ENCODE results near the gene RMDN2. TPM values are rescaled to one million over a fixed set of nuclear protein-coding genes. Genes with fewer than 3 reads are reported as not detected.

Gene RMDN2
- total and polyA plus RNA-seq, 10 of the 15 experiments (the other 5 are each of a cell fraction or from before 2014, with no cell fraction given), result 2.6 to 12.4 (median 9.2) TPM

DNA sequence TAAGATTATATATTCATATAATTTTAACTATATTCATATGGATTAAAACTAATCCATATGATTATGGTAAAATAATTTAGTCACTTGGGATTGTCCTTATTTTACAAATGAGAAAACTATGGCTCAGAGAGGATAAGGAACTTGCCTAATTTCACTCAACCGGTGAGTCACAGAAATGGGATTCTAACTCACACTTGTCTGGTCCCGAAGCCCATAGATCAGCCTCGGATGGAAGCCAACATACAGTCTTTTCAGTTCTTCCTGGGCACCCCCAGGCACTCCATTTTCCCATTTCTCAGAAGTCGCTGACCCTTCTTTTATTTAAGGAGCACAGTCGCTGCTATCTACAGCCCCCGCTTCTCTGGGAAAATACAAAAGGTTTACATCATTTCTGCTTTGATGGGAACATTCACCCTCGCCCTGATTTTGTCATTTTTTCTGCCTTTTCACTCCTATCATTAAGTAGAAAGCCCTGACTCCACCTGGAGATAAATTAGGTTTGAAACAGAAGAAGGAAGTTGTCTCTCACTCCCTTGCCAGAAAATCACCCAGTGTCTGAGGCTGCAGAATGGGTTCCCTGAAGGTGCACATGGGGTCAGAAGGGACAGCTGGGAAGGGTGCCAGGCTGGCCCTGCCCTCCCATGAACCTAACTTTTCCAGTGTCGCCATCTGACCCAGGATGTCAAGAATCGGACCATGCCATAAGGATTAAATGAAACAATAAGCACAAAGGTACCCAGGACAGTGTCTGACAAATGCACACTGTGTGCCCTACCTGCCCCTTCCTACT is 114.2 kb downstream of the RMDN2 start (continued):
- TF ChIP-seq, protein P1, sequence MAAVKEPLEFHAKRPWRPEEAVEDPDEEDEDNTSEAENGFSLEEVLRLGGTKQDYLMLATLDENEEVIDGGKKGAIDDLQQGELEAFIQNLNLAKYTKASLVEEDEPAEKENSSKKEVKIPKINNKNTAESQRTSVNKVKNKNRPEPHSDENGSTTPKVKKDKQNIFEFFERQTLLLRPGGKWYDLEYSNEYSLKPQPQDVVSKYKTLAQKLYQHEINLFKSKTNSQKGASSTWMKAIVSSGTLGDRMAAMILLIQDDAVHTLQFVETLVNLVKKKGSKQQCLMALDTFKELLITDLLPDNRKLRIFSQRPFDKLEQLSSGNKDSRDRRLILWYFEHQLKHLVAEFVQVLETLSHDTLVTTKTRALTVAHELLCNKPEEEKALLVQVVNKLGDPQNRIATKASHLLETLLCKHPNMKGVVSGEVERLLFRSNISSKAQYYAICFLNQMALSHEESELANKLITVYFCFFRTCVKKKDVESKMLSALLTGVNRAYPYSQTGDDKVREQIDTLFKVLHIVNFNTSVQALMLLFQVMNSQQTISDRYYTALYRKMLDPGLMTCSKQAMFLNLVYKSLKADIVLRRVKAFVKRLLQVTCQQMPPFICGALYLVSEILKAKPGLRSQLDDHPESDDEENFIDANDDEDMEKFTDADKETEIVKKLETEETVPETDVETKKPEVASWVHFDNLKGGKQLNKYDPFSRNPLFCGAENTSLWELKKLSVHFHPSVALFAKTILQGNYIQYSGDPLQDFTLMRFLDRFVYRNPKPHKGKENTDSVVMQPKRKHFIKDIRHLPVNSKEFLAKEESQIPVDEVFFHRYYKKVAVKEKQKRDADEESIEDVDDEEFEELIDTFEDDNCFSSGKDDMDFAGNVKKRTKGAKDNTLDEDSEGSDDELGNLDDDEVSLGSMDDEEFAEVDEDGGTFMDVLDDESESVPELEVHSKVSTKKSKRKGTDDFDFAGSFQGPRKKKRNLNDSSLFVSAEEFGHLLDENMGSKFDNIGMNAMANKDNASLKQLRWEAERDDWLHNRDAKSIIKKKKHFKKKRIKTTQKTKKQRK (IDR thresholded peaks at IDR 0.05; ENCODE audit: low read depth, low read length), result no peak
- TF ChIP-seq EED (IDR thresholded peaks at IDR 0.05; ENCODE audit: low read depth), result no peak
- no peak for TF ChIP-seq IKZF1 (conservative IDR thresholded peaks at IDR 0.05)
- TF ChIP-seq, protein P2, sequence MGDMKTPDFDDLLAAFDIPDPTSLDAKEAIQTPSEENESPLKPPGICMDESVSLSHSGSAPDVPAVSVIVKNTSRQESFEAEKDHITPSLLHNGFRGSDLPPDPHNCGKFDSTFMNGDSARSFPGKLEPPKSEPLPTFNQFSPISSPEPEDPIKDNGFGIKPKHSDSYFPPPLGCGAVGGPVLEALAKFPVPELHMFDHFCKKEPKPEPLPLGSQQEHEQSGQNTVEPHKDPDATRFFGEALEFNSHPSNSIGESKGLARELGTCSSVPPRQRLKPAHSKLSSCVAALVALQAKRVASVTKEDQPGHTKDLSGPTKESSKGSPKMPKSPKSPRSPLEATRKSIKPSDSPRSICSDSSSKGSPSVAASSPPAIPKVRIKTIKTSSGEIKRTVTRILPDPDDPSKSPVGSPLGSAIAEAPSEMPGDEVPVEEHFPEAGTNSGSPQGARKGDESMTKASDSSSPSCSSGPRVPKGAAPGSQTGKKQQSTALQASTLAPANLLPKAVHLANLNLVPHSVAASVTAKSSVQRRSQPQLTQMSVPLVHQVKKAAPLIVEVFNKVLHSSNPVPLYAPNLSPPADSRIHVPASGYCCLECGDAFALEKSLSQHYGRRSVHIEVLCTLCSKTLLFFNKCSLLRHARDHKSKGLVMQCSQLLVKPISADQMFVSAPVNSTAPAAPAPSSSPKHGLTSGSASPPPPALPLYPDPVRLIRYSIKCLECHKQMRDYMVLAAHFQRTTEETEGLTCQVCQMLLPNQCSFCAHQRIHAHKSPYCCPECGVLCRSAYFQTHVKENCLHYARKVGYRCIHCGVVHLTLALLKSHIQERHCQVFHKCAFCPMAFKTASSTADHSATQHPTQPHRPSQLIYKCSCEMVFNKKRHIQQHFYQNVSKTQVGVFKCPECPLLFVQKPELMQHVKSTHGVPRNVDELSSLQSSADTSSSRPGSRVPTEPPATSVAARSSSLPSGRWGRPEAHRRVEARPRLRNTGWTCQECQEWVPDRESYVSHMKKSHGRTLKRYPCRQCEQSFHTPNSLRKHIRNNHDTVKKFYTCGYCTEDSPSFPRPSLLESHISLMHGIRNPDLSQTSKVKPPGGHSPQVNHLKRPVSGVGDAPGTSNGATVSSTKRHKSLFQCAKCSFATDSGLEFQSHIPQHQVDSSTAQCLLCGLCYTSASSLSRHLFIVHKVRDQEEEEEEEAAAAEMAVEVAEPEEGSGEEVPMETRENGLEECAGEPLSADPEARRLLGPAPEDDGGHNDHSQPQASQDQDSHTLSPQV (IDR thresholded peaks at IDR 0.05), result no peak
- TF ChIP-seq, protein P3, sequence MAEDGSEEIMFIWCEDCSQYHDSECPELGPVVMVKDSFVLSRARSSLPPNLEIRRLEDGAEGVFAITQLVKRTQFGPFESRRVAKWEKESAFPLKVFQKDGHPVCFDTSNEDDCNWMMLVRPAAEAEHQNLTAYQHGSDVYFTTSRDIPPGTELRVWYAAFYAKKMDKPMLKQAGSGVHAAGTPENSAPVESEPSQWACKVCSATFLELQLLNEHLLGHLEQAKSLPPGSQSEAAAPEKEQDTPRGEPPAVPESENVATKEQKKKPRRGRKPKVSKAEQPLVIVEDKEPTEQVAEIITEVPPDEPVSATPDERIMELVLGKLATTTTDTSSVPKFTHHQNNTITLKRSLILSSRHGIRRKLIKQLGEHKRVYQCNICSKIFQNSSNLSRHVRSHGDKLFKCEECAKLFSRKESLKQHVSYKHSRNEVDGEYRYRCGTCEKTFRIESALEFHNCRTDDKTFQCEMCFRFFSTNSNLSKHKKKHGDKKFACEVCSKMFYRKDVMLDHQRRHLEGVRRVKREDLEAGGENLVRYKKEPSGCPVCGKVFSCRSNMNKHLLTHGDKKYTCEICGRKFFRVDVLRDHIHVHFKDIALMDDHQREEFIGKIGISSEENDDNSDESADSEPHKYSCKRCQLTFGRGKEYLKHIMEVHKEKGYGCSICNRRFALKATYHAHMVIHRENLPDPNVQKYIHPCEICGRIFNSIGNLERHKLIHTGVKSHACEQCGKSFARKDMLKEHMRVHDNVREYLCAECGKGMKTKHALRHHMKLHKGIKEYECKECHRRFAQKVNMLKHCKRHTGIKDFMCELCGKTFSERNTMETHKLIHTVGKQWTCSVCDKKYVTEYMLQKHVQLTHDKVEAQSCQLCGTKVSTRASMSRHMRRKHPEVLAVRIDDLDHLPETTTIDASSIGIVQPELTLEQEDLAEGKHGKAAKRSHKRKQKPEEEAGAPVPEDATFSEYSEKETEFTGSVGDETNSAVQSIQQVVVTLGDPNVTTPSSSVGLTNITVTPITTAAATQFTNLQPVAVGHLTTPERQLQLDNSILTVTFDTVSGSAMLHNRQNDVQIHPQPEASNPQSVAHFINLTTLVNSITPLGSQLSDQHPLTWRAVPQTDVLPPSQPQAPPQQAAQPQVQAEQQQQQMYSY (CRISPR knock-in tag; IDR thresholded peaks at IDR 0.05), result no peak
- no peak for TF ChIP-seq ZZZ3 (IDR thresholded peaks at IDR 0.05; ENCODE audit: control insufficient read depth, insufficient read length, low read depth)
- TF ChIP-seq, protein P4, sequence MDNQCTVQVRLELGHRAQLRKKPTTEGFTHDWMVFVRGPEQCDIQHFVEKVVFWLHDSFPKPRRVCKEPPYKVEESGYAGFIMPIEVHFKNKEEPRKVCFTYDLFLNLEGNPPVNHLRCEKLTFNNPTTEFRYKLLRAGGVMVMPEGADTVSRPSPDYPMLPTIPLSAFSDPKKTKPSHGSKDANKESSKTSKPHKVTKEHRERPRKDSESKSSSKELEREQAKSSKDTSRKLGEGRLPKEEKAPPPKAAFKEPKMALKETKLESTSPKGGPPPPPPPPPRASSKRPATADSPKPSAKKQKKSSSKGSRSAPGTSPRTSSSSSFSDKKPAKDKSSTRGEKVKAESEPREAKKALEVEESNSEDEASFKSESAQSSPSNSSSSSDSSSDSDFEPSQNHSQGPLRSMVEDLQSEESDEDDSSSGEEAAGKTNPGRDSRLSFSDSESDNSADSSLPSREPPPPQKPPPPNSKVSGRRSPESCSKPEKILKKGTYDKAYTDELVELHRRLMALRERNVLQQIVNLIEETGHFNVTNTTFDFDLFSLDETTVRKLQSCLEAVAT (IDR thresholded peaks at IDR 0.05), result no peak
- no peak for TF ChIP-seq MEF2A (IDR thresholded peaks at IDR 0.05; ENCODE audit: insufficient read depth, low read depth, low read length)
